HepG2 (cell line): ENCODE measurements around the gene MRPL27. TPM values are rescaled to one million over a fixed set of nuclear protein-coding genes. Genes with fewer than 3 reads are reported as not detected.

Source experiments
- ARNT ChIP-seq: fragments of 450-650 bp; IDR thresholded peaks from 2 replicates; pipeline ENCODE4 v1.6.1; 2017
- E2F5 ChIP-seq: sonication (generic); formaldehyde crosslinking; conservative IDR thresholded peaks from 2 replicates; pipeline ENCODE4 v1.4.0; 2020; ENCODE audit warnings: missing genetic modification reagents
- KMT2B ChIP-seq: IDR thresholded peaks from 2 replicates; pipeline ENCODE4 v1.6.1; 2016; ENCODE audit warnings: missing genetic modification reagents, missing compliant biosample characterization
- MIER2 ChIP-seq: IDR thresholded peaks from 2 replicates; pipeline ENCODE4 v1.6.1; 2016; ENCODE audit warnings: missing biosample characterization, missing genetic modification reagents
- MLXIP ChIP-seq: sonication (generic); formaldehyde crosslinking; IDR thresholded peaks from 2 replicates; pipeline ENCODE4 v1.9.0; 2021; ENCODE audit warnings: missing genetic modification reagents, borderline replicate concordance
- NFE2L1 ChIP-seq: sonication (generic); formaldehyde crosslinking; IDR thresholded peaks from 2 replicates; pipeline ENCODE4 v1.4.0; 2020; ENCODE audit warnings: missing genetic modification reagents, mild to moderate bottlenecking, borderline replicate concordance
- SOX5 ChIP-seq: IDR thresholded peaks from 2 replicates; pipeline ENCODE4 v1.6.1; 2016; ENCODE audit warnings: borderline replicate concordance
- THAP9 ChIP-seq: sonication (generic); formaldehyde crosslinking; IDR thresholded peaks from 2 replicates; pipeline ENCODE4; 2020; ENCODE audit warnings: missing genetic modification reagents, mild to moderate bottlenecking, borderline replicate concordance
- THRA ChIP-seq: sonication (generic); formaldehyde crosslinking; IDR thresholded peaks from 2 replicates; pipeline ENCODE4 v1.4.0; 2020; ENCODE audit warnings: missing genetic modification reagents, borderline replicate concordance
- ZFAT ChIP-seq: sonication (generic); formaldehyde crosslinking; conservative IDR thresholded peaks from 2 replicates; pipeline ENCODE4 v1.8.1; 2023; ENCODE audit warnings: missing genetic modification reagents, inconsistent platforms
- ZNF12 ChIP-seq: sonication (generic); formaldehyde crosslinking; IDR thresholded peaks from 2 replicates; pipeline ENCODE4 v1.5.0; 2020; ENCODE audit warnings: missing genetic modification reagents
- ZNF224 ChIP-seq: sonication (generic); formaldehyde crosslinking; IDR thresholded peaks from 2 replicates; pipeline ENCODE4 v1.5.0; 2020; ENCODE audit warnings: mild to moderate bottlenecking, missing genetic modification reagents
- ZNF616 ChIP-seq: sonication (generic); formaldehyde crosslinking; IDR thresholded peaks from 2 replicates; pipeline ENCODE4 v1.5.0; 2020; ENCODE audit warnings: low read depth, mild to moderate bottlenecking, missing genetic modification reagents
- ZNF788 ChIP-seq: sonication (generic); formaldehyde crosslinking; IDR thresholded peaks from 2 replicates; pipeline ENCODE4 v1.5.0; 2020; ENCODE audit warnings: mild to moderate bottlenecking, missing genetic modification reagents, borderline replicate concordance
- ZSCAN21 ChIP-seq: sonication (generic); formaldehyde crosslinking; IDR thresholded peaks from 2 replicates; pipeline ENCODE4 v1.8.0; 2022; ENCODE audit warnings: mild to moderate bottlenecking, missing genetic modification reagents, moderate library complexity, borderline replicate concordance
- ZSCAN5A ChIP-seq: sonication (generic); formaldehyde crosslinking; IDR thresholded peaks from 2 replicates; pipeline ENCODE4 v1.8.0; 2022; ENCODE audit warnings: mild to moderate bottlenecking, missing genetic modification reagents, borderline replicate concordance
- polyA plus RNA-seq, 8 experiments: library from polyadenylated mRNA; depleted of rRNA in 3 of 8; stranded (reverse) in 7 of 8; unstranded in 1 of 8; fragments of >200 nt; fragmentation: Illumina TruSeq in 4 of 8; extraction: Trizol in 4 of 8; gene quantifications; 2 replicates each; pipeline versions ENCODE4 v1.2.1 to v1.2.3, GENCODE V29; 2011 to 2016; ENCODE audit warnings: low read depth in 4 of 8, missing spikeins in 1 of 8, mixed read lengths in 1 of 8; ENCODE audit not compliant: insufficient read depth in 1 of 8
- total RNA-seq, 5 experiments: library from RNA; depleted of rRNA; stranded (reverse); fragments of >200 nt; fragmentation: Illumina TruSeq; extraction: Trizol; gene quantifications; 2 replicates each; pipeline ENCODE4 v1.2.3, GENCODE V29; 2016; ENCODE audit warnings: low read depth in 1 of 5

Gene MRPL27
- total and polyA plus RNA-seq, 2 of the 13 experiments (the other 11 are each of a cell fraction or from before 2014, with no cell fraction given), result 137 to 217 TPM

GRCh38 chr17:50345432-50346312 lies 27.3 kb downstream of the MRPL27 start, which contains the start of gene XYLT2 (continued):
- TF ChIP-seq MLXIP (CRISPR knock-in tag), result no peak; the same call in 1 of the 2 replicates
- TF ChIP-seq ZNF12 (CRISPR knock-in tag), result no peak
- TF ChIP-seq ZNF224 (CRISPR knock-in tag), result no peak; the same call in 1 of the 2 replicates
- TF ChIP-seq ZFAT (CRISPR knock-in tag), result 0 out of 2 replicates have a peak, but pooled peaks have one; percentile 24
- no peak for TF ChIP-seq E2F5 (CRISPR knock-in tag)
- TF ChIP-seq ARNT, result no peak
- TF ChIP-seq NFE2L1 (CRISPR knock-in tag), result no peak
- peak; percentile 16; the same call in 1 of the 2 replicates for TF ChIP-seq KMT2B (CRISPR knock-in tag)
- TF ChIP-seq ZSCAN5A (CRISPR knock-in tag), result no peak; the same call in 1 of the 2 replicates
- 0 out of 2 replicates have a peak, but pooled peaks have one; percentile 8 for TF ChIP-seq THRA (CRISPR knock-in tag)
- TF ChIP-seq ZNF616 (CRISPR knock-in tag), result 0 out of 2 replicates have a peak, but pooled peaks have one; percentile 87
- TF ChIP-seq MIER2 (CRISPR knock-in tag), result no peak
- TF ChIP-seq SOX5 (CRISPR knock-in tag), result no peak
- TF ChIP-seq ZNF788 (CRISPR knock-in tag), result 0 out of 2 replicates have a peak, but pooled peaks have one; percentile 55
- TF ChIP-seq ZSCAN21 (CRISPR knock-in tag), result peak; percentile 40; the same call in 1 of the 2 replicates
- no peak; the same call in 1 of the 2 replicates for TF ChIP-seq THAP9 (CRISPR knock-in tag)
